ENCODE data around the gene RANBP10.

- TF ChIP-seq GATA2 (IDR thresholded peaks at IDR 0.05; ENCODE audit: low read depth, low read length) (no peak), GATA3 (IDR thresholded peaks at IDR 0.05; ENCODE audit: low read depth, low read length) (no peak)
These were observed 25.4 kb downstream of the RANBP10 start for GRCh38 chr16:67780847-67781564.

Measured in SH-SY5Y (cell line).